IMR-90 (cell line): ENCODE measurements around the gene ZNF831. TPM values are rescaled to one million over a fixed set of nuclear protein-coding genes. Genes with fewer than 3 reads are reported as not detected.

Source experiments
- ATAC-seq: fragments of 200-7000 bp; cut with Tn5 transposase; 2 replicates; pipeline ENCODE4 v1.9.1; 2020; ENCODE audit warnings: low read depth, mild to moderate bottlenecking, moderate library complexity
- BruUV-seq: library from RNA; stranded (reverse); fragments of 400-500 nt; replicated peaks from 2 replicates; lab custom pipeline; 2021; lab: Mats Ljungman, UMichigan
- CTCF ChIA-PET: fragments of 300-600 bp; formaldehyde crosslinking; extraction: SDS; loops from one replicate; lab custom pipeline; 2021; ENCODE audit warnings: antibody characterized with exemption; lab: Yijun Ruan, JAX
- POLR2A ChIA-PET: fragments of 300-600 bp; sonication (Branson Sonifier 250); formaldehyde crosslinking; loops from one replicate; lab custom pipeline; 2022; ENCODE audit warnings: antibody characterized with exemption; ENCODE audit not compliant: unreplicated experiment; lab: Charles Lee
- DNase-seq: peaks from one replicate; pipeline ENCODE4 v3.0.0; 2013
- H2AFZ ChIP-seq: replicated peaks from 2 replicates; pipeline ENCODE3; 2013; ENCODE audit warnings: low read length, mild to moderate bottlenecking; ENCODE audit not compliant: poor library complexity
- H2AK5ac ChIP-seq: 2 replicates; pipeline ENCODE4 v1.6.1; 2013; ENCODE audit warnings: low read depth, low read length, inconsistent platforms
- H2AK9ac ChIP-seq: replicated peaks from 2 replicates; pipeline ENCODE3; 2013; ENCODE audit warnings: mild to moderate bottlenecking, low read depth, low read length, moderate library complexity; ENCODE audit not compliant: poor library complexity
- H2BK120ac ChIP-seq: 2 replicates; pipeline ENCODE4 v1.6.1; 2013; ENCODE audit warnings: low read depth, low read length, inconsistent platforms
- H2BK15ac ChIP-seq: 3 replicates; pipeline ENCODE4 v1.6.1; 2013; ENCODE audit warnings: low read depth, low read length, inconsistent platforms
- H2BK20ac ChIP-seq: 2 replicates; pipeline ENCODE4 v1.6.1; 2013; ENCODE audit warnings: low read depth, mild to moderate bottlenecking, inconsistent platforms, low read length, moderate library complexity
- H2BK5ac ChIP-seq: 2 replicates; pipeline ENCODE4 v1.6.1; 2013; ENCODE audit warnings: mild to moderate bottlenecking, low read depth, low read length, inconsistent platforms; ENCODE audit not compliant: poor library complexity, severe bottlenecking
- H3K14ac ChIP-seq: replicated peaks from 2 replicates; pipeline ENCODE4 v1.6.1; 2013; ENCODE audit warnings: low read depth, low read length, inconsistent platforms
- H3K18ac ChIP-seq: 2 replicates; pipeline ENCODE4 v1.6.1; 2013; ENCODE audit warnings: low read depth, low read length, control low read depth
- H3K23ac ChIP-seq: 2 replicates; pipeline ENCODE4 v1.6.1; 2013; ENCODE audit warnings: low read depth, low read length, inconsistent platforms
- H3K27ac ChIP-seq: 2 replicates; pipeline ENCODE4 v1.5.1; 2013; ENCODE audit warnings: mild to moderate bottlenecking, control low read depth, low read length; ENCODE audit not compliant: insufficient read depth
- H3K27me3 ChIP-seq: 2 replicates; pipeline ENCODE4 v1.6.1; 2013; ENCODE audit warnings: low read length; ENCODE audit not compliant: control insufficient read depth, insufficient read depth
- H3K36me3 ChIP-seq: 2 replicates; pipeline ENCODE4 v1.6.1; 2013; ENCODE audit warnings: low read length, mixed read lengths; ENCODE audit not compliant: control insufficient read depth, insufficient read depth
- H3K4ac ChIP-seq: 2 replicates; pipeline ENCODE4 v1.6.1; 2013; ENCODE audit warnings: low read depth, low read length, inconsistent platforms
- H3K4me1 ChIP-seq: 2 replicates; pipeline ENCODE4 v1.6.1; 2013; ENCODE audit warnings: low read length, mixed read lengths; ENCODE audit not compliant: control insufficient read depth, insufficient read depth
- H3K4me2 ChIP-seq: 2 replicates; pipeline ENCODE4 v1.6.1; 2013; ENCODE audit warnings: low read depth, mild to moderate bottlenecking, control low read depth, low read length, moderate library complexity
- H3K4me3 ChIP-seq: 2 replicates; pipeline ENCODE4 v1.5.1; 2013; ENCODE audit warnings: low read depth, mild to moderate bottlenecking, control low read depth, low read length, moderate library complexity; ENCODE audit not compliant: insufficient read depth
- H3K56ac ChIP-seq: 2 replicates; pipeline ENCODE4 v1.6.1; 2013; ENCODE audit warnings: low read length, inconsistent platforms; ENCODE audit not compliant: insufficient read depth; ENCODE audit errors: extremely low read depth
- H3K79me1 ChIP-seq, 2 experiments: 2 replicates each; pipeline ENCODE4 v1.6.1; 2013; ENCODE audit warnings: low read length in 2 of 2, inconsistent platforms in 1 of 2, low read depth in 1 of 2
- H3K9ac ChIP-seq: 2 replicates; pipeline ENCODE4 v1.6.1; 2013; ENCODE audit warnings: low read depth, low read length, control low read depth
- H3K9me1 ChIP-seq: 2 replicates; pipeline ENCODE4 v1.6.1; 2013; ENCODE audit warnings: low read length, inconsistent platforms; ENCODE audit not compliant: insufficient read depth
- H3K9me3 ChIP-seq: 2 replicates; pipeline ENCODE4 v1.6.1; 2013; ENCODE audit warnings: low read length; ENCODE audit not compliant: control insufficient read depth, insufficient read depth
- H4K20me1 ChIP-seq: 2 replicates; pipeline ENCODE4 v1.6.1; 2013; ENCODE audit warnings: low read length, inconsistent platforms; ENCODE audit not compliant: insufficient read depth
- H4K5ac ChIP-seq: 2 replicates; pipeline ENCODE4 v1.6.1; 2013; ENCODE audit warnings: mild to moderate bottlenecking, low read depth, low read length, control low read depth
- H4K8ac ChIP-seq, 2 experiments: 2 replicates each; pipeline ENCODE4 v1.6.1; 2013; ENCODE audit warnings: low read depth in 2 of 2, low read length in 2 of 2, control low read depth in 1 of 2, inconsistent platforms in 1 of 2
- H4K91ac ChIP-seq: 2 replicates; pipeline ENCODE4 v1.6.1; 2013; ENCODE audit warnings: low read depth, low read length, inconsistent platforms; ENCODE audit not compliant: insufficient read depth
- BHLHE40 ChIP-seq: fragments of 150-350 bp; IDR thresholded peaks from 2 replicates; pipeline ENCODE4 v1.6.1; 2016; ENCODE audit warnings: mild to moderate bottlenecking, low read depth, low read length
- CEBPB ChIP-seq: IDR thresholded peaks from 2 replicates; pipeline ENCODE4 v1.6.1; 2012; ENCODE audit warnings: low read depth, low read length, improper control_type of control experiment
- CHD1 ChIP-seq: IDR thresholded peaks from 2 replicates; pipeline ENCODE4 v1.6.1; 2012; ENCODE audit warnings: low read depth, low read length, improper control_type of control experiment
- FOS ChIP-seq: fragments of 150-350 bp; IDR thresholded peaks from 2 replicates; pipeline ENCODE4 v1.6.1; 2016; ENCODE audit warnings: low read depth, low read length
- MAFK ChIP-seq: IDR thresholded peaks from 2 replicates; pipeline ENCODE4 v1.6.1; 2012; ENCODE audit warnings: low read depth, low read length, improper control_type of control experiment
- MAZ ChIP-seq: IDR thresholded peaks from 2 replicates; pipeline ENCODE4 v1.6.1; 2012; ENCODE audit warnings: low read depth, mild to moderate bottlenecking, low read length, improper control_type of control experiment, moderate library complexity, borderline replicate concordance
- MXI1 ChIP-seq: IDR thresholded peaks from 2 replicates; pipeline ENCODE4 v1.6.1; 2012; ENCODE audit warnings: low read depth, mild to moderate bottlenecking, low read length, moderate library complexity, borderline replicate concordance
- NFE2L2 ChIP-seq: fragments of 150-350 bp; IDR thresholded peaks from 2 replicates; pipeline ENCODE4 v1.6.1; 2016; ENCODE audit warnings: low read depth, mild to moderate bottlenecking, low read length
- POLR2A ChIP-seq: IDR thresholded peaks from 2 replicates; pipeline ENCODE4 v1.6.1; 2012; ENCODE audit warnings: mild to moderate bottlenecking, low read depth, low read length
- RAD21 ChIP-seq: IDR thresholded peaks from 2 replicates; pipeline ENCODE4 v1.6.1; 2012; ENCODE audit warnings: low read length, improper control_type of control experiment
- RCOR1 ChIP-seq: IDR thresholded peaks from 2 replicates; pipeline ENCODE4 v1.6.1; 2012; ENCODE audit warnings: mild to moderate bottlenecking, low read length, improper control_type of control experiment; ENCODE audit not compliant: insufficient replicate concordance
- RFX5 ChIP-seq: IDR thresholded peaks from 2 replicates; pipeline ENCODE4 v1.8.0; 2012; ENCODE audit warnings: low read depth, mild to moderate bottlenecking, low read length, moderate library complexity
- SMC3 ChIP-seq: fragments of 150-350 bp; IDR thresholded peaks from 2 replicates; pipeline ENCODE4 v1.6.1; 2016; ENCODE audit warnings: low read depth, mild to moderate bottlenecking, antibody characterized with exemption, low read length, moderate library complexity
- WGBS, 2 experiments: methylation state at CpG; one replicate each; pipeline versions ENCODE4 v1.1.5 to v1.1.7; 2013; ENCODE audit warnings: missing lambda C conversion rate in 2 of 2; ENCODE audit not compliant: insufficient read length in 1 of 2; ENCODE audit errors: extremely low coverage in 2 of 2; 5-methylcytosine and 5-hydroxymethylcytosine counted together
- dilution Hi-C: fragments of 300-500 bp; cut with HindIII; formaldehyde crosslinking; loops from one replicate; pipeline ENCODE4 v1.14.3; 2018; ENCODE audit warnings: low sequenced_read_pairs; ENCODE audit not compliant: unreplicated experiment
- in situ Hi-C: fragments of 300-500 bp; cut with MboI; formaldehyde crosslinking; loops from 3 replicates; pipeline ENCODE4 v1.14.3; 2019; ENCODE audit warnings: low sequenced_read_pairs, inconsistent platforms, mixed read lengths
- intact Hi-C: fragments of 100-400 bp; cut with micrococcal nuclease; formaldehyde crosslinking; loops from 2 replicates; pipeline ENCODE4 v1.10.0; 2022
- polyA plus RNA-seq, 3 experiments: library from polyadenylated mRNA; depleted of rRNA; stranded (reverse); fragments of >200 nt; gene quantifications; 2 replicates each; pipeline ENCODE4 v1.2.3, GENCODE V29; 2012; ENCODE audit warnings: low replicate concordance in 1 of 3
- total RNA-seq: library from RNA; depleted of rRNA; stranded (reverse); fragments of >200 nt; gene quantifications from 2 replicates; pipeline ENCODE4 v1.2.3, GENCODE V29; 2012
- TF ChIP-seq, protein P1 (sequence below): conservative IDR thresholded peaks from 2 replicates; pipeline ENCODE4 v1.5.1; 2012; ENCODE audit warnings: mild to moderate bottlenecking, low read depth, low read length, improper control_type of control experiment
- TF ChIP-seq, protein P2 (sequence below): fragments of 150-350 bp; IDR thresholded peaks from 2 replicates; pipeline ENCODE4 v1.6.1; 2017; ENCODE audit warnings: mild to moderate bottlenecking, antibody characterized with exemption, low read length, low read depth
- TF ChIP-seq, protein P3 (sequence below): fragments of 150-350 bp; IDR thresholded peaks from 2 replicates; pipeline ENCODE4 v1.6.1; 2016; ENCODE audit warnings: low read depth, mild to moderate bottlenecking, low read length, moderate library complexity, borderline replicate concordance

The ZNF831 gene
- total and polyA plus RNA-seq, 2 of the 4 experiments (the other 2 are of a cell fraction), result not detected

DNA sequence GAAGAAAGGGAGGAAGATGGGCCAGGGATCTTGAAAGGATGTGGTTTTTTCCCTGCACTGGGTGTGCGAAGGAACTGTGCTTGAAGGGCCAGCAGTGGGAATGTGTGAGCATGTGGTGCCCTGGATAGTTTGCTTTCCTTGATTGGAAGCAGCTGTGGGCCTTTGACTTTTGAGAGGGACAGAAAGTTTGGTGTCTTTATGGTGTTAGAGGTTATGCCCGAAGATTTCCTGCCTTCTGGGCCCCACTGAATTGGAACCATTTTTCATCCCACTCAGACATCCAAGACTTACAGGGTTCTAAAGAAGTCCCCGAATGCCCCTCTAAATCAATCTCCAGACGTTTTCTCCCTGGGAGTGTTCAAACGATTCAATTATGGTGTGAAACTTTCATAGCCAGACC lies 113.3 kb downstream of the ZNF831 start:
- H2BK15ac ChIP-seq, result no peak overlapping the region
- H3K4me3 ChIP-seq, result no peak overlapping the region
- H3K9me1 ChIP-seq, result no peaks in the 10 kb centered on the region
- in situ Hi-C loops (no loop called here), intact Hi-C loops (no loop called here), dilution Hi-C loops (no loop called here)
- no peak overlapping the region for H3K23ac ChIP-seq
- H3K27me3 ChIP-seq, result no peaks in the 10 kb centered on the region
- no peak overlapping the region for H3K27ac ChIP-seq
- H4K91ac ChIP-seq, result no peak overlapping the region
- H3K14ac ChIP-seq, result no peak overlapping the region
- no peaks in the 10 kb centered on the region for H4K20me1 ChIP-seq
- H3K18ac ChIP-seq, result no peak overlapping the region
- H2BK20ac ChIP-seq, result no peak overlapping the region
- no peak for DNase-seq
- ChIA-PET POLR2A (no interaction called here), CTCF (no interaction called here)
- no peak for TF ChIP-seq CEBPB
- no peak for TF ChIP-seq MXI1
- TF ChIP-seq POLR2A, result no peak
- TF ChIP-seq NFE2L2, result no peak
- TF ChIP-seq SMC3, result no peak
- no peak for TF ChIP-seq RAD21
- TF ChIP-seq FOS, result no peak
- no peak for TF ChIP-seq BHLHE40
- TF ChIP-seq, protein P1, sequence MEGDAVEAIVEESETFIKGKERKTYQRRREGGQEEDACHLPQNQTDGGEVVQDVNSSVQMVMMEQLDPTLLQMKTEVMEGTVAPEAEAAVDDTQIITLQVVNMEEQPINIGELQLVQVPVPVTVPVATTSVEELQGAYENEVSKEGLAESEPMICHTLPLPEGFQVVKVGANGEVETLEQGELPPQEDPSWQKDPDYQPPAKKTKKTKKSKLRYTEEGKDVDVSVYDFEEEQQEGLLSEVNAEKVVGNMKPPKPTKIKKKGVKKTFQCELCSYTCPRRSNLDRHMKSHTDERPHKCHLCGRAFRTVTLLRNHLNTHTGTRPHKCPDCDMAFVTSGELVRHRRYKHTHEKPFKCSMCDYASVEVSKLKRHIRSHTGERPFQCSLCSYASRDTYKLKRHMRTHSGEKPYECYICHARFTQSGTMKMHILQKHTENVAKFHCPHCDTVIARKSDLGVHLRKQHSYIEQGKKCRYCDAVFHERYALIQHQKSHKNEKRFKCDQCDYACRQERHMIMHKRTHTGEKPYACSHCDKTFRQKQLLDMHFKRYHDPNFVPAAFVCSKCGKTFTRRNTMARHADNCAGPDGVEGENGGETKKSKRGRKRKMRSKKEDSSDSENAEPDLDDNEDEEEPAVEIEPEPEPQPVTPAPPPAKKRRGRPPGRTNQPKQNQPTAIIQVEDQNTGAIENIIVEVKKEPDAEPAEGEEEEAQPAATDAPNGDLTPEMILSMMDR, result no peak
- no peak for TF ChIP-seq RCOR1
- TF ChIP-seq RFX5, result no peak
- no peak for TF ChIP-seq MAZ
- TF ChIP-seq, protein P2, sequence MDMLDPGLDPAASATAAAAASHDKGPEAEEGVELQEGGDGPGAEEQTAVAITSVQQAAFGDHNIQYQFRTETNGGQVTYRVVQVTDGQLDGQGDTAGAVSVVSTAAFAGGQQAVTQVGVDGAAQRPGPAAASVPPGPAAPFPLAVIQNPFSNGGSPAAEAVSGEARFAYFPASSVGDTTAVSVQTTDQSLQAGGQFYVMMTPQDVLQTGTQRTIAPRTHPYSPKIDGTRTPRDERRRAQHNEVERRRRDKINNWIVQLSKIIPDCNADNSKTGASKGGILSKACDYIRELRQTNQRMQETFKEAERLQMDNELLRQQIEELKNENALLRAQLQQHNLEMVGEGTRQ, result no peak
- TF ChIP-seq, protein P3, sequence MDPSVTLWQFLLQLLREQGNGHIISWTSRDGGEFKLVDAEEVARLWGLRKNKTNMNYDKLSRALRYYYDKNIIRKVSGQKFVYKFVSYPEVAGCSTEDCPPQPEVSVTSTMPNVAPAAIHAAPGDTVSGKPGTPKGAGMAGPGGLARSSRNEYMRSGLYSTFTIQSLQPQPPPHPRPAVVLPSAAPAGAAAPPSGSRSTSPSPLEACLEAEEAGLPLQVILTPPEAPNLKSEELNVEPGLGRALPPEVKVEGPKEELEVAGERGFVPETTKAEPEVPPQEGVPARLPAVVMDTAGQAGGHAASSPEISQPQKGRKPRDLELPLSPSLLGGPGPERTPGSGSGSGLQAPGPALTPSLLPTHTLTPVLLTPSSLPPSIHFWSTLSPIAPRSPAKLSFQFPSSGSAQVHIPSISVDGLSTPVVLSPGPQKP, result no peak
- TF ChIP-seq MAFK, result no peak
- TF ChIP-seq CHD1, result no peak
- H3K4me1 ChIP-seq, result no peaks in the 10 kb centered on the region
- H4K5ac ChIP-seq, result no peak overlapping the region
- no peak overlapping the region for H2AK5ac ChIP-seq
- H3K56ac ChIP-seq, result no peak overlapping the region
- no peak overlapping the region for H2BK120ac ChIP-seq
- no peak for ATAC-seq
- no peak overlapping the region for H4K8ac ChIP-seq
- no TSS peak for BruUV-seq
- H3K9me3 ChIP-seq, result no peaks in the 10 kb centered on the region; the same call in 1 of the 2 replicates
- no peak overlapping the region for H3K4me2 ChIP-seq
- no peak overlapping the region for H2AK9ac ChIP-seq
- no peak overlapping the region for H3K9ac ChIP-seq
- H2AFZ ChIP-seq, result no peak overlapping the region
- H3K79me1 ChIP-seq, result no peaks in the 10 kb centered on the region
- no peak overlapping the region for H2BK5ac ChIP-seq
- no peak overlapping the region for H3K4ac ChIP-seq
- H3K36me3 ChIP-seq, result no peaks in the 10 kb centered on the region
- no CpG with 5 or more reads among the region's 5 CpGs for WGBS, 2 experiments
